Activated CD8-positive, alpha-beta T cell treated with anti-CD3 and anti-CD28 coated beads for 36 hours (primary cell): ENCODE data around the gene TIE1. TPM values are rescaled to one million over a fixed set of nuclear protein-coding genes. Genes with fewer than 3 reads are reported as not detected.

ENCODE experiments used
- ATAC-seq: fragments of 200-7000 bp; cut with Tn5 transposase; one replicate; pipeline ENCODE4 v1.10.0; 2021; ENCODE audit warnings: mild to moderate bottlenecking, moderate library complexity
- CTCF ChIA-PET: fragments of 350-600 bp; sonication (Branson Sonifier 250); formaldehyde crosslinking; loops from one replicate; lab custom pipeline; 2021; ENCODE audit warnings: antibody characterized with exemption; lab: Charles Lee
- POLR2A ChIA-PET: fragments of 350-600 bp; sonication (Branson Sonifier 250); formaldehyde crosslinking; loops from one replicate; lab custom pipeline; 2021; ENCODE audit warnings: antibody characterized with exemption; lab: Charles Lee
- DNase-seq: peaks from one replicate; pipeline ENCODE4 v3.0.0-alpha.2; 2020
- H3K27ac Mint-ChIP-seq: one replicate; pipeline ENCODE4 v1.8.0; 2021; ENCODE audit warnings: mild to moderate bottlenecking, mixed read lengths
- H3K27me3 Mint-ChIP-seq: one replicate; pipeline ENCODE4 v1.8.0; 2021; ENCODE audit warnings: mixed read lengths
- H3K36me3 Mint-ChIP-seq: one replicate; pipeline ENCODE4 v1.8.0; 2021; ENCODE audit warnings: low read depth, mixed read lengths
- H3K4me1 Mint-ChIP-seq: one replicate; pipeline ENCODE4 v1.8.0; 2021; ENCODE audit warnings: low read depth, mixed read lengths
- H3K4me3 Mint-ChIP-seq: one replicate; pipeline ENCODE4 v1.8.0; 2021; ENCODE audit warnings: mild to moderate bottlenecking, moderate library complexity, mixed read lengths
- H3K9me3 Mint-ChIP-seq: one replicate; pipeline ENCODE4 v1.8.0; 2021; ENCODE audit warnings: mixed read lengths
- intact Hi-C: fragments of 100-400 bp; cut with micrococcal nuclease; formaldehyde crosslinking; loops from one replicate; pipeline ENCODE4 v1.10.0; 2022
- total RNA-seq, 2 experiments: library from RNA; stranded (reverse); gene quantifications; one replicate each; pipeline ENCODE4 v1.2.3, GENCODE V29; 2021
- TF ChIP-seq, protein P1 (sequence below): fragments of 200-600 bp; IDR thresholded peaks from one replicate; pipeline ENCODE4 v1.8.0; 2022; ENCODE audit warnings: antibody characterized with exemption, mild to moderate bottlenecking

The TIE1 gene
- total RNA-seq, 2 experiments from 2014 or later, result 0.25 TPM; not detected in 1

DNA sequence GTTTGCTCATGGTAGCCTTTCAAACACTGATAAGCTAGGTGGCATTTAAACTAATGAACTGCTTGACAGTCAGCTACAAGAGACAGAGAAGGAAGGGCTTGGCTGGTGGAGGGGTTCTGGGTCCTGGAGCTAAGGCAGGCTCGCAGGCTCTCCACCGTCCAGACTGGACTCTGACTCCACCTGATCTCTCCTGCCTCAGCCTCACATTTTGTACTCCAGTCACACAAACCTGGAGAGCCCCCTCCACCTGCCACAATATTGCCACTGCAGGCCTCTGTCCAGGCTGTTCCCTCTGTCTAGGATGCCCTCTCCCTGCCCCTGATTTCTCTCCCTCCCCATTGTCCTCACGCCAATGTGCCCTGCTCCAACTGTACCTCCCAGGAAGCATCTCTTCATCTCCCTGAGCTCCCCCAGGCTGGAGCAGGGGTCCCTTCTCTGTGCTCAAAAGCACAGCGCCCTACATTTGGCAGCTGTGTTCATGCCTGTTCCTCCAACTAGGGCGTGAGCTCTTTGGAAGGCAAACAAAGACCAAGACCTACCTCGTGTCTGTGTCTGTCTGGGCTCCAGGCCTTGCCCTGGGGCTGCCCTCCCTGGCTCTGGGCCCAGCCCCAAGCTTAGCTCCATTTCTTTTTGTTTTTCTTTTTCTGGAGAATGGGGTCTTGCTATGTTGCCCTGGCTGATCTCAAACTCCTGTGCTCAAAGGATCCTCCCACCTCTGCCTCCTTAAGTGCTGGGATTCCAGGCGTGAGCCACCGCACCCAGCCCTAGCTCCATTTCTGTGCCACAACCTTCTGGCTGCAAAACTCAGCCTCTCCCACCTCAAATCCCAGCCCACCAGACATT is 2.9 kb downstream of the TIE1 start:
- no peaks in the 10 kb centered on the region for H3K9me3 Mint-ChIP-seq
- H3K27me3 Mint-ChIP-seq, result no peaks in the 10 kb centered on the region
- TF ChIP-seq, protein P1, sequence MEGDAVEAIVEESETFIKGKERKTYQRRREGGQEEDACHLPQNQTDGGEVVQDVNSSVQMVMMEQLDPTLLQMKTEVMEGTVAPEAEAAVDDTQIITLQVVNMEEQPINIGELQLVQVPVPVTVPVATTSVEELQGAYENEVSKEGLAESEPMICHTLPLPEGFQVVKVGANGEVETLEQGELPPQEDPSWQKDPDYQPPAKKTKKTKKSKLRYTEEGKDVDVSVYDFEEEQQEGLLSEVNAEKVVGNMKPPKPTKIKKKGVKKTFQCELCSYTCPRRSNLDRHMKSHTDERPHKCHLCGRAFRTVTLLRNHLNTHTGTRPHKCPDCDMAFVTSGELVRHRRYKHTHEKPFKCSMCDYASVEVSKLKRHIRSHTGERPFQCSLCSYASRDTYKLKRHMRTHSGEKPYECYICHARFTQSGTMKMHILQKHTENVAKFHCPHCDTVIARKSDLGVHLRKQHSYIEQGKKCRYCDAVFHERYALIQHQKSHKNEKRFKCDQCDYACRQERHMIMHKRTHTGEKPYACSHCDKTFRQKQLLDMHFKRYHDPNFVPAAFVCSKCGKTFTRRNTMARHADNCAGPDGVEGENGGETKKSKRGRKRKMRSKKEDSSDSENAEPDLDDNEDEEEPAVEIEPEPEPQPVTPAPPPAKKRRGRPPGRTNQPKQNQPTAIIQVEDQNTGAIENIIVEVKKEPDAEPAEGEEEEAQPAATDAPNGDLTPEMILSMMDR, result no peak
- intact Hi-C loops, result no loop called here
- no peaks in the 10 kb centered on the region for H3K4me1 Mint-ChIP-seq
- CTCF ChIA-PET, result interaction anchor here (1.0 kb wide), 1 partner anchor 77 kb away, joined by 3 read pairs; no protein-coding TSS in a partner anchor
- H3K36me3 Mint-ChIP-seq, result no peaks in the 10 kb centered on the region
- H3K4me3 Mint-ChIP-seq, result no peak overlapping the region
- POLR2A ChIA-PET, result interaction anchor here (0.6 kb wide), 1 partner anchor 26 kb away, joined by 3 read pairs; no protein-coding TSS in a partner anchor
- no peak overlapping the region for H3K27ac Mint-ChIP-seq
- DNase-seq (no peak), ATAC-seq (no peak)

DNA sequence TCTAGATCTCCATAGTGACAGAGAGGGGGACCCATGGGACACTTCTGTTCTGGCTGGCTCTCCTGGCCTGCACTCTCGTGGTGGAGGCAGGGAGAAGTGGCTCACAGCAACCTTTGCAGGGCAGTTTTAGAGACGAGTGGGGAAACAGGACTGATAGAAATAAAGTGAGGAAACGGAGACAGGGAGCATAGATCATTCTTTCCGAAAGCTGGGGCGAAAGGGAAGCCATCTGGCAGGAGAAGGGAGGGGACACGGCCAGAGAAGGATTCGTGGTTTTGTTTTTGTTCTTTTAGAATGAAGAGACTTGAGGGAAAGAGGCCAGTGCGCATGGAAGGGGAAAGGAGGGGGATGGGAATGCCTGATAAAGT is 3.5 kb downstream of the TIE1 start:
- TF ChIP-seq, protein P1, result no peak
- POLR2A ChIA-PET, result no interaction called here
- intact Hi-C loops, result no loop called here
- no peak overlapping the region for H3K4me3 Mint-ChIP-seq
- ATAC-seq, result no peak
- H3K27me3 Mint-ChIP-seq, result no peaks in the 10 kb centered on the region
- no peaks in the 10 kb centered on the region for H3K4me1 Mint-ChIP-seq
- no peak overlapping the region for H3K27ac Mint-ChIP-seq
- DNase-seq, result no peak
- H3K36me3 Mint-ChIP-seq, result no peaks in the 10 kb centered on the region
- H3K9me3 Mint-ChIP-seq, result no peaks in the 10 kb centered on the region
- CTCF ChIA-PET, result no interaction called here

DNA sequence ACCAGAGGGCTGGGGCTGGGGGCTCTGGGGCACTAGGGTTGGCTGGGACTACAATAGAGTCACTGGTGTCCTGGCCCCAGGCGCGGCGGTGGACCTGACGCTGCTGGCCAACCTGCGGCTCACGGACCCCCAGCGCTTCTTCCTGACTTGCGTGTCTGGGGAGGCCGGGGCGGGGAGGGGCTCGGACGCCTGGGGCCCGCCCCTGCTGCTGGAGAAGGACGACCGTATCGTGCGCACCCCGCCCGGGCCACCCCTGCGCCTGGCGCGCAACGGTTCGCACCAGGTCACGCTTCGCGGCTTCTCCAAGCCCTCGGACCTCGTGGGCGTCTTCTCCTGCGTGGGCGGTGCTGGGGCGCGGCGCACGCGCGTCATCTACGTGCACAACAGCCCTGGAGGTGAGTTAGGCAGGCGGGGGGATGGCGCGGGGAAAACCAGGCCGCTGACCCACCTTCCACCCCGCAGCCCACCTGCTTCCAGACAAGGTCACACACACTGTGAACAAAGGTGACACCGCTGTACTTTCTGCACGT is 4.1 kb downstream of the TIE1 start:
- DNase-seq (no peak), ATAC-seq (no peak)
- POLR2A ChIA-PET, result no interaction called here
- CTCF ChIA-PET, result no interaction called here
- intact Hi-C loops, result no loop called here
- Mint-ChIP-seq H3K27ac (no peak overlapping the region), H3K4me3 (no peak overlapping the region), H3K36me3 (no peaks in the 10 kb centered on the region), H3K4me1 (no peaks in the 10 kb centered on the region), H3K27me3 (no peaks in the 10 kb centered on the region), H3K9me3 (no peaks in the 10 kb centered on the region)
- TF ChIP-seq, protein P1, result no peak

DNA sequence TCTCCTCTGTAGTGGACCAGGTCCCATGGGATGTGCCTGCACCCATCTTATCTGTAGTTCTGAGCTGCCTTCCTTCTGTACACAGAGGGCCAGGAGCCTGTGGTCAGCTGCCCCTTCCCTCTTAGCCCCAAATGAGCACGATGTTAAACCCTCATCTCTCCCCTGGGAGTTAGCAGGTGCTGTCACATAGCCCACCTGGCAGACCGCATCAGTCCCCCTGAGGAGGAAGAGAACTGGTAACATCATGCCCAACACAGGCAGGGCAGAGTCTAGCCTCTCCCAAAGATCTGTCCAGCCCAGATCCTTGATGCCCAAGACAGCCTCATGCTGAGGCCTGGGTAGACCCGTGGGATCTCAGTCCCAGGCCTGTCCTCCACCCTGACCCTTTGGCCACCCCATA is 4.7 kb downstream of the TIE1 start:
- Mint-ChIP-seq H3K4me1 (no peaks in the 10 kb centered on the region), H3K36me3 (no peaks in the 10 kb centered on the region), H3K27me3 (no peaks in the 10 kb centered on the region), H3K9me3 (no peaks in the 10 kb centered on the region), H3K27ac (no peak overlapping the region), H3K4me3 (no peak overlapping the region)
- no peak for ATAC-seq
- intact Hi-C loops, result no loop called here
- ChIA-PET POLR2A (no interaction called here), CTCF (no interaction called here)
- no peak for DNase-seq
- TF ChIP-seq, protein P1, result no peak

DNA sequence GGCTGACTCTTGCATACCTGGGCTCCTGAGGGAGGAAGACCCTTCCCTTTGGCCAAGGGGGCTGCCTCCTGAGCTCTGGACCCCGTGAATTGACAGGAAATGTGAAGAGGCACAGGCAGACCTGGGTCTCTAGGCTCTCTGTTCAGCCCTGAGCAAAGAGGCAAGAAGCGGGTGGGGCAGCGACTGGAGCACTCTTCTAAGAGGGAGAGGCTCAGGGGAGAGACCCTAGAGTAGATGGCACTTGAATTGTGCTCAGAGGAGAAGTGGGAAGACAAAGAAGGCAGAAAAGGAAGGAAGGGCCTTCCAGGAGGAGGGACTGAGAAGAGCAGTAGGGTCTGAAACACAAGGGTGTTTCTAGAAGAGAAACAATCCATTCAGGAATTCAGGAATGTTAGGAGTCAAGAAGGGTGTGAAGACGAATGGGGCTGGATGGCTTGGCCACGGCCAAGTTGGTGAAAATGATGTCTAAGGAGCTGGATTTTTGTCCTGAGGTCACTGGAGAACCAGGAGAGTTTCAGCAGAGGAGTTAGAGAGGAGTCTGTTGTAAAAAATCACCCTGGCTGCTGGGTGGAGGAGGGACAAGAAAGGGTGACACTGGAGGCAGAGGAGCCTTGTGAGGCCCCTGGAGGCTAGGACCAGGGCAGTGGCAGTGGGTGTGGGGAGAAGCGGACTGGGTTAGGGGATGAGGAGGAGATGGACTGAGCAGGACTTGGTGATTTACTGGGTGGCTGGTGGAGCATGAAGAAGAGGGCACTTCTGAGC is 5.3 kb downstream of the TIE1 start:
- Mint-ChIP-seq H3K4me1 (no peaks in the 10 kb centered on the region), H3K4me3 (no peak overlapping the region), H3K27ac (no peak overlapping the region), H3K27me3 (no peaks in the 10 kb centered on the region), H3K36me3 (no peaks in the 10 kb centered on the region), H3K9me3 (no peaks in the 10 kb centered on the region)
- ATAC-seq (no peak), DNase-seq (no peak)
- POLR2A ChIA-PET, result no interaction called here
- intact Hi-C loops, result no loop called here
- CTCF ChIA-PET, result no interaction called here
- TF ChIP-seq, protein P1, result no peak
